Skeletal muscle cell (primary cell): ENCODE measurements around the gene WBP1L.
"Not testable (repeated sequence)": the region's sequence is repeated elsewhere in the genome, so short reads cannot be mapped to it uniquely, and the experiment has no call there.

ENCODE experiments used
- DNase-seq: peaks from one replicate; pipeline ENCODE4 v3.0.0-alpha.2; 2010; ENCODE audit warnings: low read depth
- H3K4me3 ChIP-seq: 2 replicates; pipeline ENCODE4 v1.5.1; 2011; ENCODE audit warnings: low read depth, mild to moderate bottlenecking, control low read depth, low read length, moderate library complexity

WBP1L gene

DNA sequence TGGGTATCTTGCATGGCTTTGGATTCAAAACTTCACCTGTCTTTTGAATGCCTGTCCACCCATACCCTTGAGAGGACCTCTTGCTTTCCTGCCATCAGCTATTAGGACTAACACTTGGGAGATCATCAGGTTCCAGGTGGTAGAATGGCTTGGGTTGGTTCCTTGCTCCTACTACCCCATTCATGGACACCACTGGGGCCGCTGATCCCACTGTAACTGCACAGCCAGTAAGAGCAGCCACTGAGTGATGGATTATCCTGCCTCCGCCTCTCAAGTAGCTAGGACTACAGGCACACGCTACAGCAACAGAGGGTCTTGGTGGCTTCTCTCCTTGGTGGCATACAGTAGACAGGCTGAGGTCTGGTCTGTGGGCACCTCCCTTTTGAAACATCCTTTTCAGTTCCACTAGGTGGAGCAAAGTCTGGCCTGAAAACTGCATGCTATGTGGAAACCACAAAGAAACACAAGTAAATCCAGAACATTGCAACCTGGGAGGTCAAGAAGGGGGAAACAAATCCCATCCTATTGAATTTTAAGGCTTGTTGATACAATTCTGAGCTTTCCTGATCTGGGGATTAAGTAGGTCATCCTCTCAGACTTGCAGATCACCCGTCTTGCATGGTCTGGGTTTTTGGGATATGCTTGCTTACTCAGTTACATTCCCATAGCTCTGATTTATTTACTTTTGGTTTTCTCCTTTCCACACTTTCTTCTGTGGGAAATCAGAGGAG, 9.4 kb downstream of the WBP1L start:
- peak; percentile 53 for DNase-seq
- H3K4me3 ChIP-seq: no peak overlapping the region

DNA sequence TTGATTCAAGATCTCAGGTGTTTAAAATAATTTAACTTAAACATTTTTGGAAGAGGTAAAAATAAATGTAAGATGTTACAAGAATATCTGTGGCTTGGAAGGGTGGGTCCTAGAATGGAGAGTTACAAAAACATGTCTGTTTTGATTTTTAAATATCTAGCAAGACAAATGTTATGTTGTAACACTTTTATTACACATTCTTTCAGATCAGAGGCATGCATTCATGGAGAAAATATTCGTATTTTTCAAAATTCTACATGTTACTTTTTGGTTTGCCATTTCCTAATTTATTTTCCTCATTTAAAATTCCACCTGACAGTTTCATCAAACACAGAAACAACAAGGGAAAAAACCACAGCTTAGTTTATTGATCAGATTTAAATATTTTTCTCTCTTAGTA, 10.0 kb downstream of the WBP1L start:
- H3K4me3 ChIP-seq: no peak overlapping the region
- no peak for DNase-seq

DNA sequence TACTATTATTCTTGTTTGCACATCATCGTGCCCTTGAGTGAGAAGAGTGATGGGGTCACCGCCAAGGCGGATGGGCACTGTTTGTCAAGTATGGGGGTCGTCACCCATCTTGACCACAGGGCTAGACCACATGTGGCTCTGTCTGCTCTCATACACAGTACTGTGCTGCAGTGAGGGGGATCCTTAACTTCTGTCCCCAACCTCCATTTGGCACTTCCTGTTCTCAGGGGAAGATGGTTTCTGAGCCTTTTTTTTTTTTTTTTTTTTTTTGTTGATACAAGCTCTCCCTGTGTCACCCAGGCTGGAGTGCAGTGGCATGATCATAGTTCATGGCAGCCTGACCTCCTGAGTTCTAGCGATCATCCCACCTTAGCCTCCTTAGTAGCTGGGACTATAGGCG, 13.6 kb downstream of the WBP1L start:
- H3K4me3 ChIP-seq: no peak overlapping the region
- no peak for DNase-seq

DNA sequence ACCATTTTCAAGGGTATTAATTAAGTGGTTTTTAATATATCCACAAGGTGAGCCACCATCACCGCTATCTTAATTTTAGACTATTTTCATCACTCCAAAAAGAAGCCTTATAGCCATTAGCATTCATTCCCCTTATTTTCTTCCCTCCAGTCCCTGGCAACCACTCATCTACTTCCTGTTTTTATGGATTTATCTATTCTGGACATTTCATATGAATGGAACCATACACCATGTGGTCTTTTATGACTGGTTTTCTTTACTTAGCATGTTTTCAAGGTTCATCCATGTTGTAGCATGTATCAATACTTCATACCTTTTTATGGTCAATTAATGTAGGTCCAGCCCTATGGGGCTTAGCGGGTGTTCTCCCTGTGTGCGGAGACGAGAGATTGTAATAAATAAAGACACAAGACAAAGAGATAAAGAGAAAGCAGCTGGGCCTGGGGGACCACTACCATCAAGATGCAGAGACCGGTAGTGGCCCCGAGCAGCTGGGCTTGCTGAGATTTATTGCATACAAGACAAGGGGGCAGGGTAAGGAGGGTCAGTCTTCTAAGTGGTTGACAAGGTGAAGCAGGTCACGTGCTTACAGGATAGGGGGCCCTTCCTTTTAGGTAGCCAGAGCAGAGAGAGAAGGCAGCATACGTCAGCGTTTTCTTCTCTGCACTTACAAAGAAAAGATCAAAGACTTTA, 14.6 kb downstream of the WBP1L start:
- DNase-seq: no peak
- no peak overlapping the region for H3K4me3 ChIP-seq

DNA sequence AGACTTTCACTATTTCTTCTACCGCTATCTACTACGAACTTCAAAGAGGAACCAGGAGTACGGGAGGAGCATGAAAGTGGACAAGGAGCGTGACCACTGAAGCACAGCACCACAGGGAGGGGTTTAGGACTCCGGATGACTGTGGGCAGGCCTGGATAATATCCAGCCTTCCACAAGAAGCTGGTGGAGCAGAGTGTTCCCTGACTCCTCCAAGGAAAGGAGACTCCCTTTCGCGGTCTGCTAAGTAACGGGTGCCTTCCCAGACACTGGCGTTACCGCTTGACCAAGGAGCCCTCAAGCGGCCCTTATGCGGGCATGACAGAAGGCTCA, 15.2 kb downstream of the WBP1L start:
- not testable (repeated sequence) for DNase-seq, H3K4me3 ChIP-seq

DNA sequence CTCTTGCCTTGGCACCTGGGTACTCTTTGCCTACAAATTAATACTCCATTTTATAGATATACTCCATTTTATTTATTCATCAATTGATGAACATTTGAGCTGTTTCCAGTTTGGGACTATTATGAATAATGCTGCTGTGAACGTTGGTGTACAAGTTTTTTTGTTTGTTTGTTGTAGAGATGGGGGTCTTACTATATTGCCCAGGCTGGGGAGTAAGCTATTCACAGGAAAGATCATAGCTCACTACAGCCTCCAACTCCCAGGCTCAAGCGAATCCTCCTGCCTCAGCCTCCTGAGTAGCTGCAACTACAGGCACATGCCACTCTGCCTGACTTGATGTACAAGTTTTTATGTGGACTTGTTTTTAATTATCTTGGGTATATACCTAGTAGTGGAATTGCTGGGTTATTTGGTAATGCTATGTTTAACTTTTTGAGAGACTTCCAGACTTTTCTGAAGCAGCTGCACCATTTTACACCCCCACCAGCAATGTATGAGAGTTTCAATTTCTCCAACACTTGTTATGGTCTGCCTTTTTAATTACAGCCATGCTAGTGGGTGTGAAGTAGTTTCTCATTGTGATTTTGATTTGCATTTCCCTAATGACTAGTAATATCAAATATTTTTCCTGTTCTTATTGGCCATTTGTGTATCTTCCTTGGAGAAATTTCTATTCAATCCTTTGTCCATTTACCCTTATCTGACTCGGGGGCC, 15.9 kb downstream of the WBP1L start:
- DNase-seq: no peak
- H3K4me3 ChIP-seq: no peak overlapping the region

DNA sequence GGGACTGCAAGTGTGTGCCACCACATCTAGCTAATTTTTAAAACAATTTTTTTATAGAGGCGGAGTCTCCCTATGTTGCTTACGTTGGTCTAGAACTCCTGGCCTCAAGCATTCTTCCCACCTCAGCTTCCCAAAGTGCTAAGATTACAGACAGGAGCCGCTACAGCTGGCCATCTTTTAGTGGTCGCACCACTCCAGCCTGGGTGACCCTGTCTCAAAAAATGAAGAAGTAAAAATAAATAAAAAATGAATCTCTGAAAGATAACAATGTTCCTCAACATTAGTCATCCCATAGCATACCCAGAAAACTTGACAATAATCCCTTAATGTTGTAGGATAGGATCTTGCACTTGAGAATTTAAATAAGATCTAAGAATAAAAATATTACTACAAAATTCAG, 18.2 kb downstream of the WBP1L start:
- DNase-seq: no peak
- no peak overlapping the region for H3K4me3 ChIP-seq

DNA sequence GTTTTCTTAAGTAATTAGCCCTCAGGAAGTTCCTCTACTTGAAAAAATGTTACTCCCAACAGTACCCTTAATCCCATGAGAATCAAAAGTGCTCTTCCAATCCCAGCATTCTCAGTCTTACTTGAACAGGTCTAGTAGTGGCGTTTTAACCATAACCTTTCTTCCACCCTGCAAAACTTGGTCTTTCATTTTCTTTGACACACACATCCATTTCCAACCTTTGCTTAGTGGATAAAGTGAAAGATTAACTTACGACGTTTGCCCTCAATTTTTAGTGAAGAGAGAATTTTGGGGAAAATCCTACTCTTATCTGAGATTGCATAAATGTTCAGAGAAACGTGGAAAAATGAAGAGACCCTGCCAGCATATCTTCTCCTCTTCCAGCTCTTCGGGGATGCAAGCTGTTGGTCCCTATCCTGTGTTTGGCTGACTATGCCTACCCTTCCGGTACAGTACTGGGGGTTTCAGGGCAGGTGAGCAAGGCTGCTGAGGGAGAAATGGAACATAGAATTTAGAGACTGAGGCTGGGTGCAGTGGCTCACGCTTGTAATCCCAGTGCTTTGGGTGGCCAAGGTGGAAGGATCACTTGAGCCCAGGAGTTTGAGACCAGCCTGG, 18.8 kb downstream of the WBP1L start:
- H3K4me3 ChIP-seq: no peak overlapping the region
- no peak for DNase-seq

DNA sequence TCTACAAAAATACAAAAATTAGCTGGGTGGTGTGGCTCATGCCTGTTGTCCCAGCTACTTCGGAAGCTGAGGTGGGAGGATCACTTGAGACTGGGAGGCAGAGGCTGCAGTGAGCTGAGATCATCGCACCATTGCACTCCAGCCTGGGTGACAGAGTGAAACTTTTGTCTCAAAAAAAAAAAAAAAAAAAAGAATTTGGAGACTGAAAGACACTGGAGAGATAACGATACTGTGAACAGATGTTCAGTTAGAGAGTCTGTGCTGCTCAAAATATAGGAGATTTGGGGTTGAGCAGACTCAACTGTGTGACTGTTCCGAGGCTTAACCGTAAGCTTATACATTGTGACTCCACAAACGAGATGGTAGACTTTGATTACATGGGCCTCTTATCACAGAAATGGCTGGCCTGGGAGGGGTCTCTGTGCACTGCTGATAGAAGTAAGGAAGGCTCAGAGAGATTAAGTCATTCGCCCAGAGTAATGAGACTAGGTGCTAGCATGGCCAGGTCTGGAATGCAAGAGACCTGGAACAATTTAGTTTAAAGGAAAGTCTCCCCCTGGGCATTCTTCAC, 19.4 kb downstream of the WBP1L start:
- no peak for DNase-seq
- no peak overlapping the region for H3K4me3 ChIP-seq

DNA sequence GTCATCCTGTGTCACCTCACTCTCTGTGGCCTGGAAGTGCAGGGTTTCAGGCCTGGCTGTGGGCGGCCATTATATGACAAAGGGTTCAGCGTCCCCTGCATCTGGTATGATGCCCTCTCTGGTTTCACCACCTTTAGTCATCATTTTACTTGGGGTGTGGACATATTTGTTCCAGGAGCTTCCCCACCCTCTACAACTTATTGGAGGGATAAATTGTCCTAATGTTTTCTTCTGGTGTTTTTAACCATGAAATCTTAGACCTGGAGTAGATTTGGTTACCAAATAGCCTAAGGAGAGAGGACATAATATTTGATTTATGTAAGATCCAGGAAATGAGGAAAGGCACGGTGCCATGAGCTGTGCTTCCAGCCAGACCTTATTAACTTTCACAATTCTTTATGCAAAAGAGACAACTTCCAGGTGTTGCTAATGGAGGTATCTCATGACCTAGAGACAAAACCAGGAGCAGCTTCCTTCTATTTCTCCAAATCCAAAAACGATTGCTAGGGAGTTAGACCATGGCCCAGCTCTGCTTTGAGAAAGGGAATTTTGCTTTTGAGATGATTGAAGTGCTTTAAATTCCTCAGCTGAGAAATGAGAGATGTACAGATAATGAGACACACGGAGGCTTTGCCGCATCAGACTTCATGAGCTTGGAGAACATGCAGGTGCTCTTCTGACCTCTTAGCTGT, 20.9 kb downstream of the WBP1L start:
- no peak for DNase-seq
- no peak overlapping the region for H3K4me3 ChIP-seq

DNA sequence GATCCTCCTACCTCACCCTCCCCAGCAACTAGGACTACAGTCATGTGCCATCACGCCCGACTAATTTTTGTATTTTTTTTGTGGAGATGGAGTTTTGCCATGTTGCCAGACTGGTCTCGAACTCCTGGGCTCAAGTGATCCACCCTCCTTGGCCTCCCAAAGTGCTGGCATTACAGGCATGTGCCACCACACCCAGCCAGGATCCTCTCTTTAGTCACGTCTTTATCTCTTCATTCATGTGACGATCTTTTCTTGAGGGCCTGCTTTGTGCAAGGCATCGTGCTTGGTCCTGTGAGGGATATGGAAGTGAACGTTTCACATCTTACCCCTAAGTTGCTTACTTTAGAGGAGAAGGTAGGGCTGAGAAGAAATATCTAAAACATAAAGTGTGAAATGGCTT, 21.6 kb downstream of the WBP1L start:
- DNase-seq: no peak
- H3K4me3 ChIP-seq: no peak overlapping the region

DNA sequence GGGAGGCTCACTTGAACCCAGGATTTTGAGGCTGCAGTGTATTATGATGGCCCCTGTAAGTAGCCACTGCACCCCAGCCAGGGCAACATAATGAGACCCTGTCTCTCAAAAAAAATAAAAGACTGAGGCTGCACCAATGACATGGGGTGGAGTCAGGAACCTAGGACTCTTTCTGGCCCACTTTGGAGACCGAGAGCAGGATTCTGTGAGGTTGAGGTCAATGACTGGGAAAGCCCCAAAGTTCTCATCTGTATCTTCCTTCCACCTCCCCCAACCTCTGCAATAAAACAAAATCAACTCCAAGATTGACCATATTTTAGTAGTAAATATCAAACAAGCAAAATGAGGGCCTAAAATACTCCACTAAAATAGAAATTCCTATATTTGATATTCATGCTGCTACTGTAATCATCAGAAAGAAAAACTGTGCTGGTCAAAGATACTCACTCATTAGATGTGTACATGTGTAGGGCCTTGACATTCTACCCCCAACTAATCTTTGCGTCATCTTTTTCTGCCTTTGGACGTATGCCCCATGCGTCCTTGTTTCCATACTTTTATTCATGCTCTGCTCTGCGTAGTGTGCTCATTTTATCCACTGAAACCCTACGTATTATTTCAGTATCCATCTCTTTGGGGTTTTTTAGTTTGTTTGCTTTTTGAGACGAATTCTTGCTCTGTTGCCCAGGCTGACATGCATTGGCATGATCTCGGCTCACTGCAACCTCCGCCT, 23.8 kb downstream of the WBP1L start:
- DNase-seq: no peak
- H3K4me3 ChIP-seq: no peak overlapping the region

DNA sequence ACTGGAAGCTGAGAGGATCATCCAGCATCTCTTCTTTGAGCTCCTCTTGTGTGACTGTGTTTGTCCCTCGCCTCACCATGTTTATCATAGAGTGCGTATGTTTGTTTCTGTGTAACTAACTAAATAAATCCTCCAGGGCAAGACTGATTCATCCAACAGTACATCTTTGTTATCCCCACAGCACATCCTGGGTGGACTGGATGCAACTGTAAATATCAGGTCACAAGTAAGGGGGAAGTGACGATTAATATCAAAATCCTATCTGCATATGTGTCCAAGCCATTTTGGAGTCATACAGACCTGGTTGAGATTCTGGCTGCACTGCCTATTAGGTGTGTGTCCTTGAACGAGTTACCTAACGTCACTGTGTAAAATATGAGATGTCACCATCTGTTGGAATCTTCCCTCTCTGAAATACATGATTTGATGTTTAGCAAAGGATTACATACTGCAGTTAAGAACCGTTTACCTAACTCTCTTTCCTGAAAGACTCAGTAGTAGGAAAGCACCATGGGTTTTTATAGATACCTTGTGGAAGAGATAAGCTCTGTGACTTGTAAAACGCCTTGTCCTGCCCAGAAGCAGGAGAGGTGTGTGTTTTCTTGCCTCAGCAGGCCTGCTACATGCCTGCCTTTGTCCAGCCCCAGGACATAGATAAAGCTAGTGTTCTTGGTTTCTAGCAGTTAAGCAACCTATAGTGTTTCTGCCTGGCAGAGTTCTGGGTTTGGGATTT, 25.8 kb downstream of the WBP1L start:
- H3K4me3 ChIP-seq: no peak overlapping the region
- DNase-seq: no peak

DNA sequence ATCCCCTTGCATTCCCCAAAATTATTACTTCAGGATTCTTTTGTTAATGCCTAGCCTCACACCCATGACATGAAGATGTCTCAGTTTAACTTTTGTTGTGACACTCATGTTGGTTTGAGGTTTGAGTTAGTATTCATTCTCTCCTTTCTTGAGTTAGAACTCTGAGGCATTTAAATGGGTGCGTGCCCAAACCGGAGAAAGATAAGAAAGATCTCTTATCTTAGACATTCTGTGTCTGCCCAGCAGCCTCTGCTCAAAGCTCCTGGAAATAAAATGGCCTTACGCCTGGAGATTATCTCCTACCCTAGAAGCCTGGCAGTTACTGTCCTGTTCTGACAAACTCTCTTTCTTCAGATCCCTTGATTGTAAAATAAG, 26.3 kb downstream of the WBP1L start:
- H3K4me3 ChIP-seq: no peak overlapping the region
- DNase-seq: no peak

DNA sequence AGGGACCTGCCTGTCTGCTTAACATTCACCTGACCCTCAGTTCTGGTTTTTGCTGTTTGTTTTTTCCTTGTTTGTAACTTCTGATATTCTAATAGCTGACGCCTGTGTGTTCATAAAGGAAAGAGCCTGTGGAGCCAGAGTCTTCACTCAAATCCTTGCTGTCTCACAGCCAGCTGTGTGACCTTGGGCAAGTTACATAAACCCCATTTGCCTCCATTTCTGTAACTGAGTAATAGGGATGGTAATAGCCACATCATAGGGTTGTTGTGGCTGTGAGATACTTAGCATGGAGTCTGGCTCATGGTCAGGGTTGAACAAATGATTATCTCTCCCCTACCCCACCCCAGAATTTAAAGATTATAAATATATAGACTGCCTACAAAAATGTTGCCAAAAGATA, 27.0 kb downstream of the WBP1L start:
- no peak for DNase-seq
- no peak overlapping the region for H3K4me3 ChIP-seq

DNA sequence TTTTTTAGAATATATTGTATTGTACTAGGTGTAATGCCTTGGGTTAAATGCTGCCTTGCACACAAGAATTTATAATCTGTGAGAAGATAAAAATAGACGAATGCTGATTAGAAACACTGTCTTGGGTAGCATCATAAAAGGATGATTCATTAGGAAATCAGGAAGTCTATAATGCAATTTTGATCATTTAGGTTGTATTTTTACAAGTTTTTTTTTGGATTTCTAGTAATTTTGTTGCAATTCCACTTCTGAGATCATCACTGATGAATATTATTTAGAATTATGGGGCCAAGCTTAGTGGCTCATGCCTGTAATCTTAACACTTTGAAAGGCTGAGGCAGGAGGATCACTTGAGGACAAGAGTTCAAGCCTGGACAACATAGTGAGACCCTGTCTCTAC, 29.6 kb downstream of the WBP1L start:
- no peak for DNase-seq
- no peak overlapping the region for H3K4me3 ChIP-seq

DNA sequence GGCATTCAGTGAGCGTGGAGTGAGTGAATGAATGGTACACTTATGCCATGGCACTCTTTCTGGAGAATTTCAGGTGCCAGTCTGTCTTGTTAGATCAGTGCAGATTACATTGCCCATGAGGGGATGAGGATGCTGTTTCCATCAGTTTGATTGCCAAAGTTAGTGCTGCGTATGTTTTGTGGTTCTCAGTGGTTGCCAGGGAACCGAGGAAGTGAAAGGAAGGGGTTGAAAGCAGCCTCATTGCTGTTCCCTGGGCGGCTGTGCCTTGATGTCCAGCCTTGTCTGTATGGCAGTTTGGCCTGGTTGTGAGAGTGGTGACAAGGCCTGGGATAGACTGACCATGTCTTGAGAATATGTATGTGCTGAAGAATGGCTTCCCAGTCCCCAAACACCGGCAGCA, 30.2 kb downstream of the WBP1L start:
- no peak for DNase-seq
- no peak overlapping the region for H3K4me3 ChIP-seq

DNA sequence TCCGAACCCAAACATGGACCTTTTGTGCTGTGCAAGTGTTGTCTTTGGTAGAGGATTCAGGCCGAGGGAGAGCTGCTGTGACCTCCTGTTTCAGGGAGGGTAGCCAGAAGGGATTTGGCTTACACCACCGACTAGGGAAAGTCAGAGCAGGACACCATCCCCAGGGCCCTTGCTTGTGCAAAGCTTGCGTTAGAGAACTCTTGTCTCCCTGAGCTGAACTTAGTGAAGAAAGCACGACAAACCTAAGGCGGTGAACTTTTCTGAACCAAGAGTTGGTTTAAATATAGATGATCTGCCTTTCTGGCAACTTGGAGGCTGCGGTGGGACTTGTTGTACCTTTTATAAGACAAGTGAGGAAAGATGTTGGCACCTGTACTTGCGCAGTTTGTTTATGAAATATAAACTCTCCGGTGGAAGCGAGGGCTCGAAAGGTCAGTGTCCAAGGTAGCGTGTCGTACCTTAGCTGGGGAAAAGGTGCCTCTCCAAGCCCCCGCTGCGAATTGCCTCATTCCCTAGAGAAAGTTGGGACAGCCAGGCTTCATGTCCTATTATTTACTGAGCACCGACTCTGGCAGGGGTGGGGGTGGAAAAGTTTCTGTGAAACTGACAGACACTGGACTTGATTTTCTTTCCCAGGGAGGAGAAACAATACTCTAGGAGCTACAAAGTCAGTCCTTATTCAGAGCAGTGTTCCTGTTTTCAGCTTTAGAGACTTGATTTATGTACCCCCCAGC, 31.6 kb downstream of the WBP1L start:
- peak overlapping the region; percentile 61 for H3K4me3 ChIP-seq

More for the DNA sequence above, 31.6 kb downstream of the WBP1L start:
- peak; percentile 71 for DNase-seq
